HEK293 (cell line): ENCODE measurements around the gene JCHAIN.
"Not testable (repeated sequence)": the region's sequence is repeated elsewhere in the genome, so short reads cannot be mapped to it uniquely, and the experiment has no call there.

Experiments used
- CTCF ChIA-PET: fragments of 350-600 bp; formaldehyde crosslinking; extraction: SDS; loops from one replicate; lab custom pipeline; 2021; ENCODE audit warnings: antibody characterized with exemption; lab: Yijun Ruan, JAX
- POLR2A ChIA-PET: fragments of 300-600 bp; formaldehyde crosslinking; extraction: SDS; loops from one replicate; lab custom pipeline; 2020; ENCODE audit warnings: antibody characterized with exemption, inconsistent platforms; lab: Yijun Ruan, JAX
- H3K27ac ChIP-seq: fragments of 200-500 bp; sonication (Bioruptor generic); 2 replicates; pipeline ENCODE4 v1.5.1; 2014; ENCODE audit warnings: low read depth, low read length, control low read depth, inconsistent platforms; ENCODE audit errors: extremely low read depth
- H3K36me3 ChIP-seq, 2 experiments: fragments of 200-500 bp in 1 of 2; sonication (Bioruptor generic) in 1 of 2; 1 replicate in 1 of 2; 2 replicates in 1 of 2; pipeline ENCODE4 v1.5.1; 2014 to 2017; ENCODE audit warnings: inconsistent platforms in 2 of 2, low read length in 2 of 2; ENCODE audit not compliant: control insufficient read depth in 2 of 2, insufficient read depth in 1 of 2
- H3K4me1 ChIP-seq: fragments of 200-500 bp; sonication (Bioruptor generic); 2 replicates; pipeline ENCODE4 v1.5.1; 2014; ENCODE audit warnings: mild to moderate bottlenecking, low read length, inconsistent platforms; ENCODE audit not compliant: control insufficient read depth, insufficient read depth
- H3K4me3 ChIP-seq: 2 replicates; pipeline ENCODE4 v1.5.1; 2011; ENCODE audit warnings: low read depth, mild to moderate bottlenecking, control low read depth, low read length, moderate library complexity
- H3K9me3 ChIP-seq: fragments of 200-500 bp; sonication (Bioruptor generic); 2 replicates; pipeline ENCODE4 v1.5.1; 2014; ENCODE audit warnings: low read depth, low read length, inconsistent platforms; ENCODE audit not compliant: control insufficient read depth, insufficient read depth
- KLF1 ChIP-seq: fragments of 450-650 bp; formaldehyde crosslinking; IDR thresholded peaks from 2 replicates; pipeline ENCODE4 v1.5.1; 2016; ENCODE audit warnings: missing biosample characterization, missing genetic modification characterization
- PATZ1 ChIP-seq: fragments of 450-650 bp; formaldehyde crosslinking; IDR thresholded peaks from 2 replicates; pipeline ENCODE4 v1.5.1; 2016; ENCODE audit warnings: missing biosample characterization, missing genetic modification characterization
- PRDM10 ChIP-seq: fragments of 450-650 bp; formaldehyde crosslinking; IDR thresholded peaks from 2 replicates; pipeline ENCODE4 v1.5.1; 2016; ENCODE audit warnings: missing biosample characterization, missing genetic modification characterization
- RBAK ChIP-seq: fragments of 450-650 bp; formaldehyde crosslinking; IDR thresholded peaks from 2 replicates; pipeline ENCODE4 v1.5.1; 2016; ENCODE audit warnings: missing biosample characterization, missing genetic modification characterization
- ZBTB17 ChIP-seq: fragments of 450-650 bp; formaldehyde crosslinking; IDR thresholded peaks from 2 replicates; pipeline ENCODE4 v1.5.1; 2016; ENCODE audit warnings: missing biosample characterization, missing genetic modification characterization
- ZBTB20 ChIP-seq: fragments of 450-650 bp; formaldehyde crosslinking; IDR thresholded peaks from 2 replicates; pipeline ENCODE4 v1.5.1; 2016; ENCODE audit warnings: missing biosample characterization, missing genetic modification characterization
- ZBTB48 ChIP-seq: fragments of 450-650 bp; formaldehyde crosslinking; IDR thresholded peaks from 2 replicates; pipeline ENCODE4 v1.5.1; 2016; ENCODE audit warnings: missing biosample characterization, missing genetic modification characterization
- ZFP37 ChIP-seq: fragments of 450-650 bp; formaldehyde crosslinking; IDR thresholded peaks from 2 replicates; pipeline ENCODE4 v1.5.1; 2016; ENCODE audit warnings: missing biosample characterization, missing genetic modification characterization
- ZNF184 ChIP-seq: fragments of 450-650 bp; IDR thresholded peaks from 2 replicates; pipeline ENCODE4 v1.5.1; 2018; ENCODE audit warnings: missing biosample characterization, mild to moderate bottlenecking, missing genetic modification characterization
- ZNF223 ChIP-seq: fragments of 450-650 bp; formaldehyde crosslinking; IDR thresholded peaks from 2 replicates; pipeline ENCODE4 v1.5.1; 2016; ENCODE audit warnings: missing biosample characterization, missing genetic modification characterization
- ZNF335 ChIP-seq: fragments of 450-650 bp; formaldehyde crosslinking; conservative IDR thresholded peaks from 2 replicates; pipeline ENCODE4 v1.5.1; 2016; ENCODE audit warnings: missing biosample characterization, missing genetic modification characterization
- ZNF366 ChIP-seq: fragments of 450-650 bp; formaldehyde crosslinking; conservative IDR thresholded peaks from 2 replicates; pipeline ENCODE4 v1.5.1; 2016; ENCODE audit warnings: missing biosample characterization, missing genetic modification characterization
- ZNF48 ChIP-seq: fragments of 450-650 bp; formaldehyde crosslinking; IDR thresholded peaks from 2 replicates; pipeline ENCODE4 v1.5.1; 2016; ENCODE audit warnings: missing biosample characterization, missing genetic modification characterization
- ZNF514 ChIP-seq: fragments of 450-650 bp; formaldehyde crosslinking; IDR thresholded peaks from 2 replicates; pipeline ENCODE4 v1.5.1; 2016; ENCODE audit warnings: missing biosample characterization, missing genetic modification characterization
- ZNF561 ChIP-seq: fragments of 450-650 bp; IDR thresholded peaks from 2 replicates; pipeline ENCODE4 v1.5.1; 2018; ENCODE audit warnings: missing biosample characterization, missing genetic modification characterization, borderline replicate concordance
- ZNF600 ChIP-seq: fragments of 450-650 bp; formaldehyde crosslinking; IDR thresholded peaks from 2 replicates; pipeline ENCODE4 v1.5.1; 2016; ENCODE audit warnings: missing biosample characterization, missing genetic modification characterization
- ZNF654 ChIP-seq: fragments of 450-650 bp; formaldehyde crosslinking; IDR thresholded peaks from 2 replicates; pipeline ENCODE4 v1.5.1; 2016; ENCODE audit warnings: low read depth, missing biosample characterization, missing genetic modification characterization

The JCHAIN gene

GRCh38 chr4:70651864-70652506 lies 14.3 kb downstream of the JCHAIN start:
- CTCF ChIA-PET: interaction anchor here (0.6 to 1.5 kb wide), 15 partner anchors 8 to 1061 kb away, joined by 3 to 11 read pairs (median 3); partner anchors contain the start of gene JCHAIN
- Histone ChIP-seq H3K9me3 (no peaks in the 10 kb centered on the region), H3K4me3 (no peak overlapping the region), H3K36me3 (no peaks in the 10 kb centered on the region), H3K4me1 (no peaks in the 10 kb centered on the region), H3K27ac (no peak overlapping the region)
- POLR2A ChIA-PET: interaction anchor here (0.6 kb wide), 1 partner anchor 369 kb away, joined by 3 read pairs; no protein-coding TSS in a partner anchor
- peak; percentile 69 for TF ChIP-seq ZNF654 (tag by site-specific recombination)
- TF ChIP-seq ZFP37 (tag by site-specific recombination): no peak

GRCh38 chr4:70650741-70651140 lies 15.6 kb downstream of the JCHAIN start:
- H3K9me3 ChIP-seq, POLR2A ChIA-PET, H3K4me3 ChIP-seq, H3K4me1 ChIP-seq, H3K27ac ChIP-seq, H3K36me3 ChIP-seq: not testable (repeated sequence)
- CTCF ChIA-PET: interaction anchor here (1.1 kb wide), 1 partner anchor 535 kb away, joined by 3 read pairs; no protein-coding TSS in a partner anchor

GRCh38 chr4:70640192-70640591 lies 26.1 kb downstream of the JCHAIN start:
- no peaks in the 10 kb centered on the region for H3K36me3 ChIP-seq
- H3K4me1 ChIP-seq: no peaks in the 10 kb centered on the region
- TF ChIP-seq ZNF335 (tag by site-specific recombination): no peak
- no peak for TF ChIP-seq PRDM10 (tag by site-specific recombination)
- no peak for TF ChIP-seq RBAK
- TF ChIP-seq ZNF366: no peak
- no peak for TF ChIP-seq ZNF48 (tag by site-specific recombination)
- TF ChIP-seq ZBTB20 (tag by site-specific recombination): no peak
- TF ChIP-seq ZNF223 (tag by site-specific recombination): no peak
- TF ChIP-seq ZNF514 (tag by site-specific recombination): no peak
- TF ChIP-seq ZNF561 (tag by site-specific recombination): no peak
- no peak for TF ChIP-seq ZBTB48 (tag by site-specific recombination)
- TF ChIP-seq ZBTB17 (tag by site-specific recombination): no peak
- no peaks in the 10 kb centered on the region for H3K9me3 ChIP-seq
- H3K27ac ChIP-seq: no peak overlapping the region
- no peak overlapping the region for H3K4me3 ChIP-seq
- ChIA-PET CTCF (no interaction called here), POLR2A (no interaction called here)

- CTCF ChIA-PET: no interaction called here
- Histone ChIP-seq H3K9me3 (no peaks in the 10 kb centered on the region), H3K4me3 (no peak overlapping the region), H3K27ac (no peak overlapping the region), H3K4me1 (no peaks in the 10 kb centered on the region), H3K36me3 (no peaks in the 10 kb centered on the region)
- POLR2A ChIA-PET: no interaction called here
- TF ChIP-seq KLF1 (no peak), ZNF600 (no peak), PATZ1 (tag by site-specific recombination) (no peak), ZNF184 (tag by site-specific recombination) (no peak)
Measured at GRCh38 chr4:70637239-70637913, 28.9 kb downstream of the JCHAIN start.
